Activated naive CD4-positive, alpha-beta T cell (primary cell): ENCODE results near the gene TMEM132D.

ENCODE experiments used
- DNase-seq, 4 experiments: peaks; one replicate each; lab custom pipeline; 2025; lab: John Stamatoyannopoulos, UW

Gene TMEM132D

DNA sequence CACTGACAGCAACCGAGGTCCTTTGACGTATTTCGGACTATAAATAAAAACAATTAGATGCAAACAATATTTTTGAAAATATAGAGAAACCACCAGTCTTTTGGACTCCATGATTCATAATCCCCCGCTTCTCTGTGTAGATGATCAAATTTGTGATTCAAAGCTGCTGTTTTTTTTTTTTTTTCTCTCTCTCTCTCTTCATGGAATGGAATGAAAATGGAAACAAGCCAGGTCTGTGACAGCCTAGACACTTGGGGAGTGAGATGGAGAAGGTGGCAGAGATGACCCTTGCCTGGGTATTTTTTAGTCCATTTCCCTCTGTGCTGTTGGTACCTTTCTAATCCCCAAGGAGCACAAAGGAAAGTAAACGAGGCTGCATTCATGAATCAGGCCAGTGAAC, 802.0 kb downstream of the TMEM132D start:
- no peak for DNase-seq

DNA sequence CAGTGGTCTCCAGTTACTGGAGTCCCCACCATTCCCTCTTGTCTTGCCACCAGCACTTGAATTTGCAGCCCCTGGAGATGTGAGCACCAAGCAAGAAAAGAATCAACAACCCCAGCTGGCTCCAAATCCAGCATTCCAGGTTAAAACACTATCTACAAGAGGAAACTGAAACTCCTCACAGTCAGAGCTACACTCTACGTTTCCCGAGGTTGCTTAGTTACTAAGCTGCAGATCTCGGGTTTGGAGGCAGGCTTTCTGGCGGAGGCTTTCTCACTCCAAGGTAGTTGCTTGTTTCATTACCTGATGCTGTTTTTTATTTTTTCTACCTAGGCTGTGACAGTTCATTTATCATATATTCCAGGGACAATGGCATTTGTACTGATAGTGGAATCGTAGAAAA, 802.4 kb downstream of the TMEM132D start:
- DNase-seq = no peak

DNA sequence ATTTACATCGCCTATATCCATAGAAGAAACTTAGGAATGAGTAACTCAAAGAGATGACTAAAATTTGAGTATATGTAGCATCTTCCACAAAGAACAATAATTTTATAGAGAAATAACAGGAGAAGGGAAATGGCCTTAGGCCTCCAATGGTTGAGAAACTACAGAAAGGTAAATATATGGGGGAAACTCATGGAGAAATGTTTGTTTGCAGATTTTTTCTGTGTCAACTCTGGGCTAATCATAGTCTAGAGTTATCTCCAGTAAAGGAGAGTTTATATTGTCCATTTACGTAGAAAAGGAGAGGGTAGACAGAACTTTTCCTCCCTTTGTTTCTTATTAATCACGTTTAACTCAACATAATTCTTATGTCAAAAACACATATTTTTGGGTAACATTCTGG, 806.4 kb downstream of the TMEM132D start:
- no peak for DNase-seq

DNA sequence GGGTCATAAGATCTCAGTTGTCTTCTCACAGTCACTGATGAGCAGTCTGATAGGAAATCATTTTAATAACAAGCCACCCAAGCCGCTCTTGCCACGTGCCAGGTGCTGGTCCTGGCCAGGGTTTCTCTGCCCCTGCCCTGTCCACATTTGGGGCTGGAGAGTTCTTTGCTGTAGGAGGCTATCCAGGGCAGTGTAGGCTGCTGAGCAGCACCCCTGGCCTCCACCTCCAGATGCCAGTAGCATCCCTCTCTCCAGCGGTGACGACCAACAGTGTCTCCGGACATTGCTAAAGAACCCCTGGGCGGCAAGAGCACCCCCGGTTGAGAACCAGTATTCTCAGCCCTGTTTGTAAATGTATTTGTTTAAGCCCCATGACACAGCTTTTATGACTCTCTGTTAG, 806.9 kb downstream of the TMEM132D start:
- no peak for DNase-seq

DNA sequence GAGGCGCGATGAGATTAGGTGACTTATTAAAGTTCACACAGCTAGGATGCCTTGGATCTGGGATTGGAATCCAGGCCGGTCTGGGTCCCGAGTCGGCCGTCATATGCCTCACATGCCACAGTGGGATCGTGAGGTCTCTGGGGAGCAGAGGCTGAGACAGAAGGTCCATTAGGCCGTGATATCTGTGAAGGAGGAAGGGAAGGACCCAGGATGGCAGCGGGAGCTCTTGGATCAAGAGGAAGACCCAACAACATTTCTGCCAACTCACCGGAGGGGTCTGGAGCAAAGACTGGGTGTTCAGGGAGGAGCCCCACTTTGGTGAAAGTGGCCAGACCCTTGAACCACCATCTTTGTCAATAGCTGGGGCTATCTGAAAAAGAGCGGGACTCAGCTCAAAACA, 807.6 kb downstream of the TMEM132D start:
- no peak for DNase-seq

DNA sequence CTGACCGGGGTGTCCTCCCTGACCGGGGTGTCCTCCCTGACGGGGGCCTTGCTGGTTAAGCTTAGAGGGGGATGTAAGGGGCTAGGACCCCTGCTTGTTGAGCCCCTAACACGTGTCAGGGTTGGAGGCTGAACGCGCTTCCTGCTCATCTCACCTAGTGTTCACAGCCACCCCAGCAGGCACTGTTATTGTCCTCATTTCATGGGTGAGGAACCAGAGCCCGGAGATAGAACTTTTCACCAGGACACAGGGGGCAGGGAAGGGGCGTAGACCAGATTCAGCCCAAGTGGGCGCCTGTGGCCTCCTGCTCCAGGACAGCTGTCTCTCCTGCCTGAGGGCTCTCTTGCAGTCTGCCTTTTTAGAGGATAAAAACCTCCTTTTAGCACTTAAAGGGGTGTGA, 814.2 kb downstream of the TMEM132D start:
- DNase-seq = no peak

DNA sequence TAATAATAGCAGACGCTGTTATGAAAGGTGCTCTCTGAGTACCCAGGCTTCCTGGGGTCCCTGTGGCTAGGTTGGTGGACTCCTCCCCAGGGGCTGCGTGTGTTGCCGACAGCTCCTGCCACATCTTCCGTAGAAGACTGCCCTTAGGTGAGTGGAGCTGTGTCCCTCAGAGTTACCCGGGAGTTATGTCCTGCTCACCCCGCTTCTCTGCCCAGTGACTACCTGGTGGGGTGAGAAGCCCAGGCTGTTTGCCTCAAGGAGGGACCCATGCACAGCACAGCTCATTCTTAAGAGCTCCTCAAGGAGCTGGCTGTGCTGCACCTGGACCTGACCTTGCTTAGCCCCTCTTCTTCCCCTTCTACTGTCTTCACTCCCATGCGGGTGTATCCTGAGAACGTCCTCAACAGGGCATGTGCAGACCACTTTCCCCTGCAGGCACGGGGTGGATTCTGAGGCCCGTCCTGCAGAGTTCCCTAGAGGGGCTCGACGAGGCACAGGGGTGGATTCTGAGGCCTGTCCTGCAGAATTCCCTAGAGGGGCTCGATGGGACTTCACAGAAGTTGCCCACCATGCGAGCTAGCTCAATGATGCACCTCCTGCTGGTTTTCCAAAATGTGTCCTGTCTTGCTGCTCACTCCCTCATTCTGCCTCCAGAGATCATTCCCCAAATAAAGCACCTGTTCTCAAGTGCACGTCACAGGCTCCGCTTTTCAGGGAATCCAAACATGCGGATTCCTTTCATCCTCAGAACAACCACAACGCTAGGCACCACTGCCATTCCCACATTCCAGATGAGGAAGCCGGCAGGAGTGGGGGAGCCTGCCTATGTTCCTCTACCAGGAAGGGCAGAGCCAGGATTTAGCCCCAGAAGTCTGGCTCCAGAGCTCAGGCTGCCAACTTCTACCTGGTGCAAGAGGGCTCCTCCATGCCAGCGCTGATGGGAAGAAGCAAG, 818.7 kb downstream of the TMEM132D start:
- DNase-seq = no peak

DNA sequence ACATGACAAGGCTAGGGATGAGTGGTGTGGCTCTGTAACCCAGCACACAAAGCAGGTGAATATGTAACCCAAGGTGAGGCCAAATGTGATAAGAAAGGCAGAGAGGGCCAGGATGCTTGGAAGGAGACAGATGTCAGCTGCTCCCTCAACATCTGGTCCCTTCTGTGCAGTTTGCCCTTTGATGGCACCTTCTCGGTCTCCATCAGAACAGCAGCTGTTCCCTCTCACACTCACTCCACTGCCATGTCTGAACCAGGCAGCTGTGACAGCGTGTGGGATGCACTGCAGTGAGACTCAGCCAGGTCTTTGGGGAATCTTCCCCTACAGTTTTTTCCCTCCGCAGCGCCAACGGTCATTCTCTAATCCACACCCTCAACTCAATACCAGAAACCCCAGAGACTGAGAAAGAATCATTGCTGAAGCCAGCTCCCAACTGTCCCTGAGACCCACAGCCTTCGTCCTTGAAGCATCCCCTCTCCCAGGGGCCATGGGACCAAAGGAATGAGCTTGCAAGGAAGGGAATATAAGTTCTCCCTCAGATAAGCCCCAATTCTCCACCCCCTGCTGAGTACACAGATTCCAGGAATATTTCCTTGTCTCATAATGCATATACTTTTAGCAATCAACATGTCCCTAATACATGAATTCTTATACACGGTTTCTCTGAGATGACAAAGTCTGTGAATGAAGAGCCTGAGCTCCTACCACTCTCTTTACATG, 820.5 kb downstream of the TMEM132D start:
- no peak for DNase-seq

DNA sequence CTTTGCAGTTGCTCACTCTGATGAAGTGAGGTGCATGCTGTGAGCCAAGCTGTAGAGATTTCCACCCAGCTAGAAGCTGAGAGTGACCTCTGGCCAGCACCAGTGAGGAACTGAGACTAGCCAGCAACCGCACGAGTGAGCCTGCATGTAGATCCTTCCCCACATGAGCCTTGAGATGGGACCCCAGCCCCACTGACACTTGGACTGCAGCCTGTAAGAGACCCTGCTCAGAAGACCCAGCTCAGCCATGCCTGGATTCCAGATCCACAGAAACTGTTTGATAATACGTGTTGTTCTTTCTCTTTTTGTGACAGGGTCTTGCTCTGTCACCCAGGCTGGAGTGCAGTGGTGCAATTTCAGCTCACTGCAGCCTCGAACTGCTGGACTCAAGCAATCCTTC, 821.4 kb downstream of the TMEM132D start:
- no peak for DNase-seq

DNA sequence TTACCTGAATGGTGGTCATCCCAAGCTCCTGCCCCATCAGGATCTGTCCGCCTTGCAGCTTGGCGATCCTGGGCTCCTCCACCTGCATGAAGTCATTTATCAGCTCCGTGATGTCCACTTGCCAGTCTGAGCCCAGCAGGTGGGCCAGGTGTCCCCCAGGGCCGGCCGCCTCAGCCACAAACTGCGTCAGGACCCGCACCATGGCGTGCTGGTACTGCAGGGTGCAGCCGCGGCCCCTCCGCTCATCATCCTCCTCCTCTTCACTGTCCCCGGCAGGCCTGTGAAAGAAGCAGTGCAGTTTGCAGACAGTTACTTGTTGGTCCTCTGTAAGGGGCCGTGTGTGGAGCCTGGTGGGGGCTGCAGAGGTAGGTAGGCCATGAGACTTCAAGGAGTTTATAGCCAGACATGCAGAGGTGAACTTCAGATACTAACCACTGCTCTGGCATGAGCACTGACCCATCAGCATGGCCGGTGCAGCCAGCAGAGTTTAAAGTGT, 822.0 kb downstream of the TMEM132D start:
- DNase-seq = no peak

DNA sequence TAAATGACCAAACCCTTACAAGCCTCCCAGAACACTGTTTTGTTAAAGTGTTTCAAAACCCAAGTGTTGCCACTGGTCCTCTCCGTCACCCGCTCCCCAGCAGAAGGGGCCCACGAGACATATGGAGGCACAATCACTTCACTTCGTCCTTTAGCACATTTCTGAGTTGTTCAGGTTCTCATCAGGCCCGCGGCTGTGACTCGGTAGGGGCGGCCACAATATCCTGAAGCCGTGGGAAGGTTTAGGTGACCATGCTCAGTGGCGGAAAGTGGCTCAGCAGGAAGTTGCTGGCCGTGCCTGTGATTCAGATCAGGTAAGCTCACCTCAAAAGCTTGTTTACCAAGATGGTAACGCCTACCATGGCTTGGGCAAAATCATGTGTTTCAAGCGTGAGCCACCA, 823.0 kb downstream of the TMEM132D start:
- no peak for DNase-seq

DNA sequence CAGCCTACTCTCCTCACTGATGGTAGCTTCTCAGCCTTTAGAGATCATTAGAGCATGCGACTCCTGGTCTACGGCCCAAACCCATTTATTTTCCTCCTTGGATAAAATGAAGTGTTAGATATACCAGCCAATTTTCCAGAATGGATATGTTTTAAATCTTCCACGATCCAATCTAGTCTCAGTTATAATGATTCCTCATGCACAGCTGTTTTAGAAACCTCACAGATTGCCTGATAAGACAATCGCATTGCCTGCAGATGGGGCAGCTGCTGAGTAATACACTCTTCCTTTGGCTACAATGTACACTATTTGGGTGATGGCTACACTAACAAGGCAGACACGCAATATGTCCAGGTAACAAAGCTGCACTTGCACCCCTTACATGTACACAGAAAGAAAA, 823.4 kb downstream of the TMEM132D start:
- no peak for DNase-seq

DNA sequence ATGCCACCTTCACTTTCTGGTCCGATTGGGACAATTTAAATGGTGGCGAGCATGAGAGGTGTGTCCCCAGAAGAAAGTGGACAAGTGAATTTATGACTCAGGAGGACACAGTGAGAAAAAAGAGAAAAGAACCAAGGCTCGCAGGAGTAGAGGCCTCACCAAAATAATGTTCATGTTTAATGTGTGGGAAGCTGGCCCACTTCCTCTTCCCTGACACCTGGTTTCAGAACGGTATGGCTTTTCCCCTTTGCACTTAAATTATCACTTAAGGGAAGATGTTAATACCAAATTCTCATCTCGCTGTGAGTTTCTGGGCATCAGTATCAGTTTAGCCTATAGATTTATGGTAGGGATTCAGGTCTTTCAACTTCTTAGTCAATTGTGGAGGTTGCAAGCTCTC, 824.1 kb downstream of the TMEM132D start:
- no peak for DNase-seq

DNA sequence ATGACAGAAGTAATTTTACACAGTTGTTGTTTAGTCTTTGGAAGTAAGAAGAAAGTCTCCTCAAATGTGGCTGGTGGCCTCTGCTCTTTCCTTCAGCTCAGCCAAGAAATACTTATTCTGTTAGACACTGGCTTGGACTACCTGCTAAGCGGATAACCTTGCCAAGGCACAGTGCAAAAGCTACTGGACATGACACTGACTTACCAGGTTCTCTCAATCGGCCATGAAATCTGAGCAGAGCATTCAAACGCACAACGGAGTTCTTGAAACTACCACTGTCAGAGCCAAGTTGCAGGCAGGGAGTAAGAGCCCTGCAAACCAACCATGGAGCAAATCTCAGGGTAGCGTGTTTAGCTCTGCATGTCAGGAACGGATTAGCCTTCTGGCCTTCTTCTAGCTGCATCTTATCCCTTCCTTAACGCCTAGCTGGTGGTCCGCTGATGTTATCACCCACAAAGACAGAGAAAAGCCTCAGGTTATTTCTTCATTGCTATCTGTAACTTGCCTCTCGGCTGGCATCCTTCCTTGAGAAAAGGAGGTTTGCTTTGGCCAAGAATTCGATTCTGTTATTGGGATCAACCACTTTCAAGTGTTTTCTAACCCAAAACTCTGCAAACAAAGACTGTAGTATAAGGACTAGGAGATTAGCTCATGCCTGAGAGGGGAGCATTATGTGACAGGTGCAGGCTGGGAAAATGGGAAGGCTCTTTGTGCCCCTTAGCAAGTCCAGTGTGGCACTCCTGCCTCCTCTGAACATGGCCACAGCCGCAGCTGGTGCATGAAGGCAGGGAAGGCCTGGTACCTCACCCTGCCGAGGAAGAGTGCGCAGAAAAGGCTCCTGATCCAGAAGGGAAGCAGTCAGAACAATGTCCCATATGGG, 827.1 kb downstream of the TMEM132D start:
- no peak for DNase-seq

DNA sequence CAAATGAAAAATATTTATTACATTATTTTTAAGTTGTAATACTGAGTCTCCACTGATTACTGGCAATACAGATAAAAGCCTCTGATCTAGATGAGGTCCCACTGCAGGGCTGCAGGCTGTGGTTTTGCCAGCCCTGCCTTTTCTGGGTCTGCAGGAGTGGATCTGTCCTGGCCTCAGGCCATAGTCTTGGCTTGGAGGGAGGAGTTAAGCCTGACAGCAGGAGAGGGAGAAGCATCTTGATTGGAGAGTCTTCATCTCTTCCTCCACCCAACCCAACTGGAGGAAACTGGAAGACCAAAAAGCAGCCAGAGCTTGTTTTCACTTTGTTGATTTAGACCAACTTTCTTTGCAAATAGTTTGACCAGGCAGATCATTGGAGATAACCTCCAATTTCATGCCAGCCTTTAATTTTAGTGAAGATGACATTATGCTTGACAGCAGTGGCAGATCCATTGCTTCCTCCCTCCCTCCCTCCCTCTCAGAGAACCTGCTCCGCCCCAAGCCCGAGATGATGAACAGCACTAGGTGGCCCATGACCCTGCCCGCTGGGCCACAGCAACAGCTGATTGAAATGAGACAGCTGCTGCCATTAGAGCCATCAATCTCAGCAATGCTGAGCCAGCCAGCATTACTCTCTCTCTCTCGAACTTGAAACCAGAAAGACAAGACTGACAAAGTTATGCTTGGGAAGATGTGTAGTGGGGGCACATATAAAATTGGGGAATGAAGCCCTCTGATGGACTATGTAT, 828.2 kb downstream of the TMEM132D start:
- DNase-seq = no peak

DNA sequence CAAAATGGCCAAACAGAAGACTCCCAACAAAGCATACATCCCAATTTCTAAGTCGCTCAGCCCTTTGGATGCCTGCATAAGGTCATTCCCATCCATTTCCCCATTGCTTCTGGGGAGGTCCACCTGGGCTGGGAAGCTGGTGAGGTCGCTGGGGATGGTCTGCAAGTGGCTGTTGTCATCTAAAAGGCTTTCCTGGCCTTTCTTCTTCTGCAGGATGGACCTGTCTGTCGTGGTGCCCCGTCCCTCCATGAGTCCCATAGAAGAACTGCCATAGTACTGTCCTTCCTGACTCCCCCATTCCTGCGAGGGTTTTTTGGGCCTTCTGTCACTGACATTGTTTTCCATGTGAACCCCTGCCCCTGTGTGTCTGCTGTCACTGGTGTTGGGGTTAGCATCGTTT, 829.4 kb downstream of the TMEM132D start:
- DNase-seq = no peak

DNA sequence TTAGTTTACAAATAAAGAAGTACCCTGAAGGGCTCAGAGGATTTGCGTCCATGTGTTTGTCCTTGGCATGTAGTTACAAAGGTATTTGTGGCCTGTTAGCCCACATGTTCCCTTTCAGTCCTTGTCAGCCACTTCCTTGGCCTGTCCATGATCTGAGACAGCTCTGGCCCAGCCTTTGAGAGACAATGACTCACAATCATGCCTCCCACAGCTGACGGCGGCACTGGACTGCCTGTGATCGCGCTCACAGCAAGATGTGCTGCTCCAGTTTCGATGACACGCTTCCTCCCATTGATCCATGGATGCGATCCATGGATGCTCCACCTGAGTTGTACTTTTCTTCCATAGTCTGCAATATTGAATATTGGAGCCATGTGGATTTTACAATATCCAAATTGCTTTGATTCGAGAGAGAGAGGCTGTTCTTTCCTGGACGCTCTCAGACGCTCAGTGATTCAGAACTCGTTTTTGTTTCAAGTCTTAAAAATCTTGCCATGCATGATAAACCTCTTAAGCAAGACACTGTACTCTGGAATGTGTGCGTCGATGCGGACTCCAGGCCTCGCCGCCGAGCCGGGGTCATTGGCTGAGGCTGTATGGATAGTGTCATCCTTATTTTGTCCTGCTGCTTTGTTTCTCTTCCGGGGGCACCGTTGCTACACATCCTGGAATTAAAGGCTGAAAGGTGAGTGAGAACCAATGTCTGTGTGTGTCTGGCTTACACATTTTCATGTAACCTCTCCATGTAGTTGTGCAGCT, 830.5 kb downstream of the TMEM132D start:
- no peak for DNase-seq

DNA sequence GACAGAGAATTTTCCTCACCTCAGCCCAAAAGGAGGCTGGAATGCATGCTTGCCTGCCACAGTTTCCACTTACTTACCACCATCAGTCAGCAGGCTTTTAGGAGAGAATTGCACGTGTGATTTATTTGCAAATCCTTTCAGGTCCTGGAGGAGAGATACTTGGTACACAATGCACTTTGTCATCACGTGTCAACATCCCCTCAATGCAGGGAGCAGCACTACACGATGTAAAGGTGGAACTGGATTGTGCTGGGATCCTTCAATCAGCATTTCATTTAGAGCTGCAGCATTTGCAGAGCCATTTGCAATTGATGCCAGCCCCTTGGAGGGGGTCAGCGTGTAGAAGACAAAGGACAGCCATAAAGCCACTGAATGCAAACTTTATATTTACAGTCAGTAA, 832.5 kb downstream of the TMEM132D start:
- no peak for DNase-seq

DNA sequence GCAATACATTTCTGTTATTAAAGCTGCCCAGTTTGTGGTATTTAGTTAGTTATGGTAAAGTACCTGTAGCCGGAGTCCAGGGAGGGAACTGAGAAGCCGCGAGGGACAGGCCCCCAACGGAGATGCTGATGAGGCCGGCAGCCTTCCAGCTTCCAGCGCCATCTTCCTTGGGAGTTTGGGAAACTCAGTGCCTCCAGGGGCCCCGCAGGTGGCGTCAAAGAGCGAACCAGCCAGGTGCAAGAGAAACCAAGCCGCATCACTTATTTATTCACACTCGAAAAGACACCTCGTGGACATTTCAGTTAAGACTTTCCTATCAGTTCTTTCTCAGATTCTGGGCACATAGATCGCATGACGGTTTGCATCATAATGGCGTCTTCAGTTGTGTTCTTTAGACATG, 833.9 kb downstream of the TMEM132D start:
- no peak for DNase-seq

DNA sequence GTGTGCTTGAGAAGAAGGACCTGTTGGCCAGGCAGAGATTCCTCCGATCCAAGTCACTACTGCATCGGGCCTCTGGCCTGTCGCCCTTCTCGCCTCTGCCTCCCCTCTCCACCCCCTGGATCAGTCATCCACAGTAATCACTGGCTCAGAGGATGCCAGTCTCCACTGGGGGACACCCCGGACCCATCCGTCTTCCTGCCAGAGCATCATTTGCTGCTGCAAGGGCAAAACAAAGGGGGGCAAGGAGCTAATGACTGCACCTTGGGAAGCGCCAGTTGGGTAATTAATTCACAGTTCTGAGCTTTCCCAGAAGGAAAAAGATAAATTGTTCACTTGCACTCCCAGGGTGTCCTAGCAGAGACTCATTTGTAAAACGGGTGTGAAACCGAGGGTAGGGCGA, 835.1 kb downstream of the TMEM132D start:
- no peak for DNase-seq

DNA sequence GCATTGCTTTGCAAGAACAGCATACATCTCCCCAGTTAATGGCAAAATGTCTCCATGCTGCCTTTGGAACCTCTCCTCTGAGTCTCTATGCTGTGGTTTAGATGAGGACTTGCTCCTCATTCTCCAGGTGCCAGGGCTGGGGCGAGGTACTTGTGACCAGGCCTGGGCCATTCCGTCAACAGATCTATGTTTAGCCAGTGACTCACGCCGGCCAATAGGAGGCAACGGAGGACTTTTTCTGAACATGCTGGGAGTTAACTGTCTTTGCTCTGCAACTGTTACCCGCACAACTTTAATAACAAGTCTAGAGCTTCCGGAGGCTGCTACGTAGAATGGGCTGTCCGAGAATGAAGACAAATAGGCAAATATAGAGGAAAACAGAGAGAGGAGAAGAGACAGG, 836.3 kb downstream of the TMEM132D start:
- no peak for DNase-seq
